Activated CD4-positive, alpha-beta memory T cell treated with anti-CD3 and anti-CD28 coated beads for 36 hours (primary cell): ENCODE data around the gene CARMIL1. TPM values are rescaled to one million over a fixed set of nuclear protein-coding genes. Genes with fewer than 3 reads are reported as not detected.

Source experiments
- CTCF ChIA-PET: fragments of 350-600 bp; sonication (Branson Sonifier 250); formaldehyde crosslinking; loops from one replicate; lab custom pipeline; 2021; ENCODE audit warnings: antibody characterized with exemption, inconsistent platforms; lab: Charles Lee
- POLR2A ChIA-PET: fragments of 350-600 bp; sonication (Branson Sonifier 250); formaldehyde crosslinking; loops from one replicate; lab custom pipeline; 2021; ENCODE audit warnings: antibody characterized with exemption; lab: Charles Lee
- DNase-seq: peaks from one replicate; pipeline ENCODE4 v3.0.0-alpha.2; 2020
- H3K27ac Mint-ChIP-seq: one replicate; pipeline ENCODE4 v1.8.0; 2021; ENCODE audit warnings: mixed read lengths
- H3K27me3 Mint-ChIP-seq: one replicate; pipeline ENCODE4 v1.8.0; 2021; ENCODE audit warnings: mixed read lengths
- H3K36me3 Mint-ChIP-seq: one replicate; pipeline ENCODE4 v1.8.0; 2021; ENCODE audit warnings: mixed read lengths
- H3K4me1 Mint-ChIP-seq: one replicate; pipeline ENCODE4 v1.8.0; 2021; ENCODE audit warnings: low read depth, mixed read lengths
- H3K4me3 Mint-ChIP-seq: one replicate; pipeline ENCODE4 v1.8.0; 2021; ENCODE audit warnings: mild to moderate bottlenecking, mixed read lengths
- H3K9me3 Mint-ChIP-seq: one replicate; pipeline ENCODE4 v1.8.0; 2021; ENCODE audit warnings: mixed read lengths
- intact Hi-C: fragments of 100-400 bp; cut with micrococcal nuclease; formaldehyde crosslinking; loops from one replicate; pipeline ENCODE4 v1.15.1; 2023
- total RNA-seq, 2 experiments: library from RNA; stranded (reverse); gene quantifications; one replicate each; pipeline ENCODE4 v1.2.3, GENCODE V29; 2021

The CARMIL1 gene
- total RNA-seq, 2 experiments from 2014 or later: 2.4 to 2.7 TPM

GRCh38 chr6:25404693-25405169 lies 125.6 kb downstream of the CARMIL1 start:
- H3K4me1 Mint-ChIP-seq: peaks cover 10% of the 10 kb centered on the region
- peak; percentile 71 for DNase-seq
- H3K27me3 Mint-ChIP-seq: no peaks in the 10 kb centered on the region
- no peaks in the 10 kb centered on the region for H3K9me3 Mint-ChIP-seq
- intact Hi-C loops: loop anchor here (1.0 to 2.0 kb wide), 2 partner anchors 34 to 126 kb away; partner anchors contain the start of gene CARMIL1
- ChIA-PET CTCF (interaction anchor here (0.5 to 1.9 kb wide), 7 partner anchors 14 to 182 kb away, joined by 3 to 8 read pairs (median 4); no protein-coding TSS in a partner anchor), POLR2A (interaction anchor here (1.0 kb wide), 1 partner anchor 35 kb away, joined by 3 read pairs; no protein-coding TSS in a partner anchor)
- H3K4me3 Mint-ChIP-seq: no peak overlapping the region
- H3K36me3 Mint-ChIP-seq: no peaks in the 10 kb centered on the region
- H3K27ac Mint-ChIP-seq: no peak overlapping the region

GRCh38 chr6:25405442-25405841 lies 126.3 kb downstream of the CARMIL1 start:
- intact Hi-C loops: loop anchor here (1.0 to 2.0 kb wide), 2 partner anchors 35 to 127 kb away; partner anchors contain the start of gene CARMIL1
- ChIA-PET POLR2A (interaction anchor here (1.0 kb wide), 1 partner anchor 36 kb away, joined by 3 read pairs; no protein-coding TSS in a partner anchor), CTCF (interaction anchor here (1.1 to 1.9 kb wide), 5 partner anchors 38 to 182 kb away, joined by 3 to 8 read pairs (median 6); no protein-coding TSS in a partner anchor)
- DNase-seq: no peak
- Mint-ChIP-seq H3K4me3 (no peak overlapping the region), H3K36me3 (no peaks in the 10 kb centered on the region), H3K9me3 (no peaks in the 10 kb centered on the region), H3K27ac (no peak overlapping the region), H3K4me1 (peaks cover 15% of the 10 kb centered on the region), H3K27me3 (no peaks in the 10 kb centered on the region)

- H3K4me3 Mint-ChIP-seq: no peak overlapping the region
- no peaks in the 10 kb centered on the region for H3K9me3 Mint-ChIP-seq
- H3K36me3 Mint-ChIP-seq: no peaks in the 10 kb centered on the region
- ChIA-PET POLR2A (interaction anchor here (0.6 kb wide), 1 partner anchor 864 kb away, joined by 3 read pairs; no protein-coding TSS in a partner anchor), CTCF (interaction anchor here (1.0 kb wide), 1 partner anchor 141 kb away, joined by 4 read pairs; no protein-coding TSS in a partner anchor)
- peaks cover 15% of the 10 kb centered on the region for H3K4me1 Mint-ChIP-seq
- intact Hi-C loops: no loop called here
- no peak for DNase-seq
- no peaks in the 10 kb centered on the region for H3K27me3 Mint-ChIP-seq
- H3K27ac Mint-ChIP-seq: no peak overlapping the region
Measured at GRCh38 chr6:25407431-25407830, 128.3 kb downstream of the CARMIL1 start.

GRCh38 chr6:25410102-25410501 lies 130.9 kb downstream of the CARMIL1 start:
- Mint-ChIP-seq H3K4me3 (peak overlapping the region; percentile 40), H3K4me1 (peaks cover 18% of the 10 kb centered on the region), H3K27me3 (no peaks in the 10 kb centered on the region), H3K36me3 (no peaks in the 10 kb centered on the region), H3K27ac (peak overlapping the region; percentile 28), H3K9me3 (no peaks in the 10 kb centered on the region)
- DNase-seq: no peak
- POLR2A ChIA-PET: no interaction called here
- CTCF ChIA-PET: no interaction called here
- intact Hi-C loops: no loop called here

- ChIA-PET CTCF (no interaction called here), POLR2A (no interaction called here)
- H3K4me1 Mint-ChIP-seq: peaks cover 18% of the 10 kb centered on the region
- intact Hi-C loops: no loop called here
- DNase-seq: no peak
- no peak overlapping the region for H3K27ac Mint-ChIP-seq
- H3K27me3 Mint-ChIP-seq: no peaks in the 10 kb centered on the region
- no peaks in the 10 kb centered on the region for H3K9me3 Mint-ChIP-seq
- no peak overlapping the region for H3K4me3 Mint-ChIP-seq
- no peaks in the 10 kb centered on the region for H3K36me3 Mint-ChIP-seq
Measured at GRCh38 chr6:25411316-25411950, 132.3 kb downstream of the CARMIL1 start.

GRCh38 chr6:25413207-25413905 lies 134.2 kb downstream of the CARMIL1 start:
- ChIA-PET CTCF (interaction anchor here (1.7 kb wide), 1 partner anchor 148 kb away, joined by 4 read pairs; no protein-coding TSS in a partner anchor), POLR2A (no interaction called here)
- Mint-ChIP-seq H3K27ac (no peak overlapping the region), H3K36me3 (no peaks in the 10 kb centered on the region), H3K4me3 (no peak overlapping the region), H3K4me1 (peaks cover 18% of the 10 kb centered on the region), H3K27me3 (no peaks in the 10 kb centered on the region), H3K9me3 (no peaks in the 10 kb centered on the region)
- no peak for DNase-seq
- intact Hi-C loops: no loop called here

GRCh38 chr6:25414168-25414567 lies 135.0 kb downstream of the CARMIL1 start:
- Mint-ChIP-seq H3K36me3 (no peaks in the 10 kb centered on the region), H3K4me3 (no peak overlapping the region), H3K27me3 (no peaks in the 10 kb centered on the region), H3K4me1 (peaks cover 18% of the 10 kb centered on the region), H3K27ac (no peak overlapping the region), H3K9me3 (no peaks in the 10 kb centered on the region)
- intact Hi-C loops: no loop called here
- ChIA-PET CTCF (no interaction called here), POLR2A (no interaction called here)
- no peak for DNase-seq

GRCh38 chr6:25414755-25415154 lies 135.6 kb downstream of the CARMIL1 start:
- Mint-ChIP-seq H3K36me3 (no peaks in the 10 kb centered on the region), H3K9me3 (no peaks in the 10 kb centered on the region), H3K27me3 (no peaks in the 10 kb centered on the region), H3K27ac (no peak overlapping the region), H3K4me1 (peaks cover 18% of the 10 kb centered on the region), H3K4me3 (no peak overlapping the region)
- CTCF ChIA-PET: no interaction called here
- intact Hi-C loops: no loop called here
- DNase-seq: no peak
- POLR2A ChIA-PET: no interaction called here

GRCh38 chr6:25415274-25415673 lies 136.1 kb downstream of the CARMIL1 start:
- POLR2A ChIA-PET: no interaction called here
- H3K4me3 Mint-ChIP-seq: no peak overlapping the region
- no peak overlapping the region for H3K27ac Mint-ChIP-seq
- no peak for DNase-seq
- CTCF ChIA-PET: no interaction called here
- intact Hi-C loops: no loop called here
- H3K36me3 Mint-ChIP-seq: no peaks in the 10 kb centered on the region
- no peaks in the 10 kb centered on the region for H3K9me3 Mint-ChIP-seq
- peaks cover 16% of the 10 kb centered on the region for H3K4me1 Mint-ChIP-seq
- no peaks in the 10 kb centered on the region for H3K27me3 Mint-ChIP-seq

GRCh38 chr6:25415701-25416100 lies 136.5 kb downstream of the CARMIL1 start:
- intact Hi-C loops: no loop called here
- Mint-ChIP-seq H3K9me3 (no peaks in the 10 kb centered on the region), H3K27me3 (no peaks in the 10 kb centered on the region), H3K27ac (no peak overlapping the region), H3K4me3 (no peak overlapping the region), H3K36me3 (no peaks in the 10 kb centered on the region), H3K4me1 (peaks cover 15% of the 10 kb centered on the region)
- ChIA-PET POLR2A (no interaction called here), CTCF (no interaction called here)
- no peak for DNase-seq

GRCh38 chr6:25417046-25417605 lies 138.0 kb downstream of the CARMIL1 start:
- H3K9me3 Mint-ChIP-seq: no peaks in the 10 kb centered on the region
- H3K27ac Mint-ChIP-seq: no peak overlapping the region
- H3K4me3 Mint-ChIP-seq: no peak overlapping the region
- DNase-seq: no peak
- CTCF ChIA-PET: interaction anchor here (0.6 to 1.0 kb wide), 2 partner anchors 39 to 73 kb away, joined by 3 to 4 read pairs; no protein-coding TSS in a partner anchor
- peaks cover 15% of the 10 kb centered on the region for H3K4me1 Mint-ChIP-seq
- no peaks in the 10 kb centered on the region for H3K36me3 Mint-ChIP-seq
- intact Hi-C loops: no loop called here
- POLR2A ChIA-PET: no interaction called here
- no peaks in the 10 kb centered on the region for H3K27me3 Mint-ChIP-seq
